H9 (cell line): ENCODE results near the gene GPR146. TPM values are rescaled to one million over a fixed set of nuclear protein-coding genes. Genes with fewer than 3 reads are reported as not detected.

Source experiments
- DNase-seq: peaks from one replicate; pipeline ENCODE4 v3.0.0-alpha.2; 2017
- H2AFZ ChIP-seq: one replicate; pipeline ENCODE4 v1.6.1; 2013; ENCODE audit warnings: mild to moderate bottlenecking, low read length, control low read depth, moderate library complexity
- H2AK5ac ChIP-seq: 2 replicates; pipeline ENCODE4 v1.6.1; 2013; ENCODE audit warnings: low read length, control low read depth, mixed read lengths; ENCODE audit not compliant: insufficient read length
- H2BK120ac ChIP-seq: one replicate; pipeline ENCODE4 v1.6.1; 2013; ENCODE audit warnings: low read depth, mild to moderate bottlenecking, low read length, control low read depth, inconsistent platforms; ENCODE audit not compliant: poor library complexity, severe bottlenecking
- H2BK12ac ChIP-seq: 2 replicates; pipeline ENCODE4 v1.6.1; 2013; ENCODE audit warnings: low read length, control low read depth, mixed read lengths, low read depth; ENCODE audit not compliant: insufficient read length
- H2BK15ac ChIP-seq: 2 replicates; pipeline ENCODE4 v1.6.1; 2013; ENCODE audit warnings: low read depth, low read length, control low read depth
- H2BK20ac ChIP-seq: one replicate; pipeline ENCODE4 v1.6.1; 2013; ENCODE audit warnings: low read depth, mild to moderate bottlenecking, low read length, control low read depth, inconsistent platforms; ENCODE audit not compliant: poor library complexity, severe bottlenecking
- H2BK5ac ChIP-seq: 2 replicates; pipeline ENCODE4 v1.6.1; 2013; ENCODE audit warnings: low read length, control low read depth, mixed read lengths; ENCODE audit not compliant: insufficient read length
- H3K14ac ChIP-seq: 2 replicates; pipeline ENCODE4 v1.6.1; 2013; ENCODE audit warnings: low read length, control low read depth; ENCODE audit not compliant: insufficient read depth
- H3K18ac ChIP-seq: 2 replicates; pipeline ENCODE4 v1.6.1; 2013; ENCODE audit warnings: low read depth, mild to moderate bottlenecking, mixed read lengths, low read length, control low read depth; ENCODE audit not compliant: insufficient read length
- H3K23ac ChIP-seq: 2 replicates; pipeline ENCODE4 v1.6.1; 2013; ENCODE audit warnings: low read length, control low read depth, mixed read lengths, low read depth; ENCODE audit not compliant: insufficient read length
- H3K23me2 ChIP-seq: 2 replicates; pipeline ENCODE4 v1.6.1; 2013; ENCODE audit warnings: low read depth, mild to moderate bottlenecking, mixed read lengths, low read length, control low read depth; ENCODE audit not compliant: insufficient read length, poor library complexity, severe bottlenecking
- H3K27ac ChIP-seq: 2 replicates; pipeline ENCODE4 v1.5.1; 2013; ENCODE audit warnings: low read length, control low read depth, mixed read lengths, low read depth; ENCODE audit not compliant: insufficient read length
- H3K27me3 ChIP-seq: 2 replicates; pipeline ENCODE4 v1.6.1; 2013; ENCODE audit warnings: low read length, control low read depth, inconsistent platforms; ENCODE audit not compliant: insufficient read depth
- H3K4ac ChIP-seq: 2 replicates; pipeline ENCODE4 v1.6.1; 2013; ENCODE audit warnings: low read depth, mild to moderate bottlenecking, control low read depth, inconsistent platforms, low read length, moderate library complexity
- H3K4me1 ChIP-seq: 2 replicates; pipeline ENCODE4 v1.6.1; 2013; ENCODE audit warnings: low read length, control low read depth, inconsistent platforms; ENCODE audit not compliant: insufficient read depth
- H3K4me2 ChIP-seq: 2 replicates; pipeline ENCODE4 v1.6.1; 2013; ENCODE audit warnings: low read length, control low read depth, mixed read lengths; ENCODE audit not compliant: insufficient read length, insufficient read depth
- H3K56ac ChIP-seq: 2 replicates; pipeline ENCODE4 v1.6.1; 2013; ENCODE audit warnings: low read depth, mild to moderate bottlenecking, mixed read lengths, low read length, control low read depth; ENCODE audit not compliant: insufficient read length
- H3K79me1 ChIP-seq: 2 replicates; pipeline ENCODE4 v1.6.1; 2013; ENCODE audit warnings: low read depth, mild to moderate bottlenecking, moderate library complexity, low read length, control low read depth, inconsistent platforms; ENCODE audit not compliant: insufficient read depth, poor library complexity, severe bottlenecking
- H3K79me2 ChIP-seq: 2 replicates; pipeline ENCODE4 v1.6.1; 2013; ENCODE audit warnings: low read length, control low read depth, inconsistent platforms; ENCODE audit not compliant: insufficient read depth
- H3K9ac ChIP-seq: 2 replicates; pipeline ENCODE4 v1.6.1; 2013; ENCODE audit warnings: low read length, control low read depth, mixed read lengths; ENCODE audit not compliant: insufficient read length; ENCODE audit errors: extremely low read depth
- H3K9me3 ChIP-seq: one replicate; pipeline ENCODE4 v1.6.1; 2013; ENCODE audit warnings: low read depth, low read length, inconsistent platforms; ENCODE audit not compliant: control insufficient read depth
- H3T11ph ChIP-seq: one replicate; pipeline ENCODE4 v1.6.1; 2013; ENCODE audit warnings: mild to moderate bottlenecking, low read length, control low read depth, inconsistent platforms
- H4K20me1 ChIP-seq: one replicate; pipeline ENCODE4 v1.6.1; 2013; ENCODE audit not compliant: control insufficient read depth, insufficient read length, insufficient read depth
- H4K5ac ChIP-seq: 2 replicates; pipeline ENCODE4 v1.6.1; 2013; ENCODE audit warnings: low read depth, mild to moderate bottlenecking, mixed read lengths, low read length, control low read depth; ENCODE audit not compliant: insufficient read length
- H4K8ac ChIP-seq: replicated peaks from 2 replicates; pipeline ENCODE4 v1.6.1; 2013; ENCODE audit warnings: low read length, control low read depth, mixed read lengths, low read depth; ENCODE audit not compliant: insufficient read length
- H4K91ac ChIP-seq: 2 replicates; pipeline ENCODE4 v1.6.1; 2013; ENCODE audit warnings: low read depth, mild to moderate bottlenecking, moderate library complexity, mixed read lengths, low read length, control low read depth; ENCODE audit not compliant: insufficient read length
- H3K27ac Mint-ChIP-seq, 3 experiments: 2 replicates in 2 of 3; 3 replicates in 1 of 3; pipeline ENCODE4 v1.8.0; 2020 to 2021; ENCODE audit warnings: mixed read lengths in 3 of 3, mild to moderate bottlenecking in 1 of 3, moderate library complexity in 1 of 3
- H3K27me3 Mint-ChIP-seq: 2 replicates; pipeline ENCODE4 v1.8.0; 2021; ENCODE audit warnings: low read depth, mild to moderate bottlenecking, moderate library complexity, mixed read lengths
- H3K36me3 Mint-ChIP-seq, 3 experiments: 2 replicates in 2 of 3; 3 replicates in 1 of 3; pipeline ENCODE4 v1.8.0; 2020 to 2021; ENCODE audit warnings: low read depth in 3 of 3, mixed read lengths in 3 of 3; ENCODE audit not compliant: insufficient read depth in 1 of 3
- H3K4me1 Mint-ChIP-seq, 2 experiments: 2 replicates each; pipeline ENCODE4 v1.8.0; 2020; ENCODE audit warnings: mixed read lengths in 2 of 2
- H3K4me3 Mint-ChIP-seq, 2 experiments: 2 replicates in 1 of 2; 3 replicates in 1 of 2; pipeline ENCODE4 v1.8.0; 2020 to 2021; ENCODE audit warnings: mild to moderate bottlenecking in 2 of 2, mixed read lengths in 2 of 2, moderate library complexity in 1 of 2
- H3K9me3 Mint-ChIP-seq, 2 experiments: 2 replicates in 1 of 2; 3 replicates in 1 of 2; pipeline ENCODE4 v1.8.0; 2020; ENCODE audit warnings: mild to moderate bottlenecking in 2 of 2, mixed read lengths in 2 of 2, moderate library complexity in 1 of 2
- CTCF ChIP-seq: fragments of 200-600 bp; sonication (generic); conservative IDR thresholded peaks from 3 replicates; pipeline ENCODE4 v1.8.0; 2021; ENCODE audit warnings: antibody characterized with exemption, mild to moderate bottlenecking
- WGBS: extraction: QIAGEN DNeasy Blood & Tissue Kit; methylation state at CpG from one replicate; pipeline ENCODE4 v1.1.7; 2013; ENCODE audit warnings: missing lambda C conversion rate, low lambda C conversion rate, mixed read lengths; ENCODE audit not compliant: insufficient read length; ENCODE audit errors: extremely low coverage; 5-methylcytosine and 5-hydroxymethylcytosine counted together
- total RNA-seq: library from RNA; stranded (reverse); gene quantifications from 2 replicates; pipeline ENCODE4 v1.2.1, GENCODE V29; 2021

Gene GPR146
- total RNA-seq, 1 experiment from 2014 or later, result 1.4 TPM

- Histone ChIP-seq H3K14ac (no peak overlapping the region; the same call in 1 of the 2 replicates), H2BK12ac (no peak overlapping the region), H4K8ac (no peak overlapping the region), H2BK5ac (no peak overlapping the region), H3K4me1 (peaks cover 4% of the 10 kb centered on the region; the same call in 1 of the 2 replicates), H3K4me2 (no peak overlapping the region), H3K18ac (no peak overlapping the region), H3K27ac (no peak overlapping the region), H2BK120ac (no peak overlapping the region), H2BK15ac (no peak overlapping the region), H3K27me3 (no peaks in the 10 kb centered on the region), H4K20me1 (no peaks in the 10 kb centered on the region), H3K23me2 (peaks cover 5% of the 10 kb centered on the region), H3K56ac (no peak overlapping the region), H4K91ac (no peak overlapping the region), H3K4ac (no peak overlapping the region), H3T11ph (no peak overlapping the region), H3K9me3 (no peaks in the 10 kb centered on the region), H3K79me2 (no peaks in the 10 kb centered on the region), H3K79me1 (no peaks in the 10 kb centered on the region), H3K9ac (no peak overlapping the region), H4K5ac (no peak overlapping the region), H2AFZ (no peak overlapping the region), H3K23ac (no peak overlapping the region), H2AK5ac (no peak overlapping the region), H2BK20ac (no peak overlapping the region)
- DNase-seq, result no peak
- H3K9me3 Mint-ChIP-seq, result no peaks in the 10 kb centered on the region; a peak in 1 of 5 replicates
- peak overlapping the region in 2 of 3 experiments; percentile 32 to 48; a peak in 1 of 7 replicates for H3K27ac Mint-ChIP-seq
- no peak overlapping the region for H3K4me3 Mint-ChIP-seq
- no peak for TF ChIP-seq CTCF
- no peaks in the 10 kb centered on the region for H3K27me3 Mint-ChIP-seq
- H3K4me1 Mint-ChIP-seq, result peaks cover 28 to 53% of the 10 kb centered on the region in 2 experiments
- WGBS, result no CpG with 5 or more reads among the region's 15 CpGs
- no peaks in the 10 kb centered on the region for H3K36me3 Mint-ChIP-seq
Observed at GRCh38 chr7:1046722-1047679, 2.7 kb downstream of the GPR146 start.
